Stomach (tissue), 9 donors: ENCODE data around the gene GNLY. TPM values are rescaled to one million over a fixed set of nuclear protein-coding genes. Genes with fewer than 3 reads are reported as not detected.
A peak's percentile ranks its signal among the peaks of the same experiment; 100 is the strongest.

ENCODE experiments used
- DNase-seq, 2 donors: peaks; one replicate each; pipeline versions ENCODE4 v3.0.0 to v3.0.0-alpha.2; 2013 to 2019
- H3K27ac ChIP-seq, 5 donors: fragments of 200-600 bp in 4 of 5; sonication (generic) in 4 of 5; one replicate each; pipeline ENCODE4 v1.5.1; 2013 to 2019; ENCODE audit warnings: mild to moderate bottlenecking in 1 of 5, moderate library complexity in 1 of 5
- H3K27me3 ChIP-seq, 3 donors: fragments of 200-600 bp; sonication (generic); one replicate each; pipeline ENCODE4 v1.5.1; 2017 to 2019; ENCODE audit warnings: mixed run types in 1 of 3
- H3K36me3 ChIP-seq, 4 donors: fragments of 200-600 bp; sonication (generic); 1 replicate in 3 of 4; 2 replicates in 1 of 4; pipeline ENCODE4 v1.5.1; 2016 to 2019
- H3K4me1 ChIP-seq, 4 donors: fragments of 200-600 bp; sonication (generic); one replicate each; pipeline ENCODE4 v1.5.1; 2016 to 2019
- H3K4me3 ChIP-seq, 4 donors: fragments of 200-600 bp; sonication (generic) in 3 of 4; one replicate each; pipeline ENCODE4 v1.5.1; 2016 to 2019; ENCODE audit warnings: mild to moderate bottlenecking in 1 of 4
- H3K9me3 ChIP-seq, 4 donors: fragments of 200-600 bp; sonication (generic); one replicate each; pipeline ENCODE4 v1.5.1; 2016 to 2019
- EP300 ChIP-seq: sonication (generic); formaldehyde crosslinking; IDR thresholded peaks from one replicate; pipeline ENCODE4 v1.6.1; 2017; ENCODE audit warnings: antibody characterized with exemption
- POLR2A ChIP-seq, 4 donors: fragments of 450-650 bp; IDR thresholded peaks; one replicate each; pipeline ENCODE4 v1.6.1; 2016; ENCODE audit warnings: antibody characterized with exemption in 4 of 4, control low read depth in 2 of 4, mild to moderate bottlenecking in 1 of 4, moderate library complexity in 1 of 4
- POLR2AphosphoS5 ChIP-seq, 3 donors: sonication (generic); formaldehyde crosslinking; IDR thresholded peaks; one replicate each; pipeline ENCODE4 v1.6.1; 2016; ENCODE audit warnings: antibody characterized with exemption in 3 of 3
- WGBS, 5 donors: extraction: QIAGEN DNeasy Blood & Tissue Kit in 3 of 5; methylation state at CpG; one replicate each; pipeline versions ENCODE4 v1.1.5 to v1.1.7; 2013 to 2018; 5-methylcytosine and 5-hydroxymethylcytosine counted together
- intact Hi-C: fragments of 100-400 bp; cut with DNase I; formaldehyde crosslinking; loops from one replicate; pipeline ENCODE4 v1.15.1; 2023; ENCODE audit warnings: low total_unique reads
- polyA plus RNA-seq, 3 donors: library from polyadenylated mRNA; stranded (reverse); fragments of 200-250 nt; gene quantifications; one replicate each; pipeline ENCODE4 v1.2.3, GENCODE V29; 2013
- total RNA-seq, 5 donors: library from RNA; depleted of rRNA; stranded (reverse); fragments of >200 nt; gene quantifications; one replicate each; pipeline versions ENCODE4 v1.1.0 to v1.2.3, GENCODE V29; 2014 to 2016
- TF ChIP-seq, protein P1 (sequence below), 7 experiments: fragments of 450-650 bp in 4 of 7; fragments of 200-600 bp in 3 of 7; sonication (generic) in 3 of 7; IDR thresholded peaks; one replicate each; pipeline ENCODE4 v1.5.1; 2016 to 2019; ENCODE audit warnings: antibody characterized with exemption in 7 of 7, control low read depth in 2 of 7, mild to moderate bottlenecking in 1 of 7
- donor health status: healthy with polysubstance abuse.
- donor health status: Bipolar disorder and iron deficiency.
- donor health status: healthy.

Gene GNLY
- total and polyA plus RNA-seq, 8 donors = 0.72 to 5.8 (median 1.7) TPM; not detected in 3

- no peak overlapping the region for H3K4me3 ChIP-seq
- no peaks in the 10 kb centered on the region for H3K36me3 ChIP-seq
- peak overlapping the region in 1 of 5 donors; percentile 44 for H3K27ac ChIP-seq
- TF ChIP-seq POLR2A (IDR thresholded peaks at IDR 0.05) = no peak
- no peak for TF ChIP-seq POLR2AphosphoS5 (IDR thresholded peaks at IDR 0.05)
- TF ChIP-seq, protein P1, sequence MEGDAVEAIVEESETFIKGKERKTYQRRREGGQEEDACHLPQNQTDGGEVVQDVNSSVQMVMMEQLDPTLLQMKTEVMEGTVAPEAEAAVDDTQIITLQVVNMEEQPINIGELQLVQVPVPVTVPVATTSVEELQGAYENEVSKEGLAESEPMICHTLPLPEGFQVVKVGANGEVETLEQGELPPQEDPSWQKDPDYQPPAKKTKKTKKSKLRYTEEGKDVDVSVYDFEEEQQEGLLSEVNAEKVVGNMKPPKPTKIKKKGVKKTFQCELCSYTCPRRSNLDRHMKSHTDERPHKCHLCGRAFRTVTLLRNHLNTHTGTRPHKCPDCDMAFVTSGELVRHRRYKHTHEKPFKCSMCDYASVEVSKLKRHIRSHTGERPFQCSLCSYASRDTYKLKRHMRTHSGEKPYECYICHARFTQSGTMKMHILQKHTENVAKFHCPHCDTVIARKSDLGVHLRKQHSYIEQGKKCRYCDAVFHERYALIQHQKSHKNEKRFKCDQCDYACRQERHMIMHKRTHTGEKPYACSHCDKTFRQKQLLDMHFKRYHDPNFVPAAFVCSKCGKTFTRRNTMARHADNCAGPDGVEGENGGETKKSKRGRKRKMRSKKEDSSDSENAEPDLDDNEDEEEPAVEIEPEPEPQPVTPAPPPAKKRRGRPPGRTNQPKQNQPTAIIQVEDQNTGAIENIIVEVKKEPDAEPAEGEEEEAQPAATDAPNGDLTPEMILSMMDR (IDR thresholded peaks at IDR 0.05) = no peak
- no peak for TF ChIP-seq EP300
- no peaks in the 10 kb centered on the region for H3K27me3 ChIP-seq
- 62 to 78% (median 69%) methylated on average over 5 of the region's 5 CpGs for whole genome bisulfite sequencing, 5 donors
- no peaks in the 10 kb centered on the region for H3K9me3 ChIP-seq
- intact Hi-C loops = loop anchor here (5.0 kb wide), 1 partner anchor 84 kb away; no protein-coding TSS in a partner anchor
- peaks cover 0 to 13% (median 11%) of the 10 kb centered on the region in 4 donors for H3K4me1 ChIP-seq
- DNase-seq = no peak
Measured at GRCh38 chr2:85728342-85728741, 34.2 kb downstream of the GNLY start.

DNA sequence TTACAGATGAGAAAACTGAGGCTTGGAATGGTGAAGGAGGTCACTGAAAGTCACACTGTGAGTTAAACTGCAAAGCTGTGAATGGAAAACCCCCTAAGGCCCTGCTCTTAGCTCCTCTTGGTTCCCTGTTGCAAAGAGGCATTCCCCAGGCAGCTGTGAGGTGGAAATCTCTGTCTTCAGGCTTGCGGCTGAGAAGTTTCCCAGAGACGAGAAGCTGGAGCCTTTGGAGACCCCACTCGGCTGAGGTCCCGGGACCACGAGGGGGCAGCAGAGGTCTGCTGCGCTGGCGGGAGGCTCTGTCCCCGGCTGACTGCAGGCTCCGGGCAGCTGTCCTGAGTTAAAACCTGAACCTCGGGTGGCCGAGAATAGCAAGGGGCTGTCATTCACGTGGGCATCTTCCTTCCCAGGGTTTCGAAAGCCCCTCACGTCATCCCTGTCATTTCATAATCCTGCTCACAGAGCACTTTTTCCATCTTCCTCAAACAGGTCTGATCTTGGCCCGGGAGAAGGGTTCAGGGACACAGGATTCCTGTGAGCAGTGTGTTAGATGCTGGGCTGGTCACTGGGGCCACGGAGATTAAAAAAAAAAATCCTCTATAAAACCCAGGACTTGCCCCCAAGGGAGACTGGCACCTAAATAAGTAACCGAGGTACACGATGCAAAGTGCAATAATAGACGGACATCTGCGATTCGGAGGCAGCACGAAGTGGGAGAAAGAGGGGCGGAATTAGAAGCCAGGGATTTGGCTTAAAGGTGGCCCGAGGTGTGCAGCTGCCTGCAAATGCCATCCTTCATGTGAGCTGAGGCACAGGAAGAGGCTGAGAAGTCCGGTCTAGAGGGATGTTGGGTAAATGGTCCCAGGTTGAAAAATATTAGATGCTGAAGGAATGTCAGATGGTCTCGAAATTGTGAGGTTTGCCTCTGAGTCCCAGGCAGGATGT is 35.0 kb downstream of the GNLY start:
- Histone ChIP-seq H3K27ac (peak overlapping the region in 1 of 5 donors; percentile 44), H3K27me3 (no peaks in the 10 kb centered on the region)

DNA sequence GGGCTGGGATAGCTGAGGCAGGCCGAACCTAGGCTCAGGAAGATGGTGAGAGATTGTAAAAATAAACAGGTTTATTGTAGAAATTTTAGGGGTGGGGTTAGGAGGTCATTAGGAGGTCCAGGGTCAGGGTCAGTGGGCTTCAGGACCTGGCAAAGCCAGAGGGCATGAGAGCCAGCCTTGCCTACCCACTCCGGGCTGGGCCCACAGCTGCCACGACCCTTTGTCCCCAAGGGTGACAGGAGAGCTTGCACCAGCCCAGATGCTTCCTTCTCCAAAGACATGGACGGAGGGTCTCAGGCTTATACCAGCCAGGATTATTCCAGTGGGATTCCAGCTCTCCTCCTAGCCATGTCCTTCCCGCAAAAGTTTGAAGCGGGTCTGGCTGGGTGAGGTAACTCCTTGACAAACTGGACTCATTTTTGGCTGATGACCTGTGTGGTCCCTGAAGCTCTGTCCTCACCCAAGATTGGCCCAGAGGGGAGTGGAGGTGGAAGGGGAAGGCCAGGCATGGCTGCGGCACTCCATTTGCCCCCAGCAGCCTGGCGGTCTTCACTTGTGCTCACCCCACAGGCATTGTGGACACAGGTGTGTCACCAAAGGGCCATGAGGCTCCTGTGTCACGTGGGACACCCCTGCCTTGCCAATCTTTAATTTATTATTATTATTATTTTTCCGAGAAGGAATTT is 35.8 kb downstream of the GNLY start:
- no peak for TF ChIP-seq POLR2A (IDR thresholded peaks at IDR 0.05)
- intact Hi-C loops = loop anchor here (5.0 kb wide), 1 partner anchor 82 kb away; no protein-coding TSS in a partner anchor
- DNase-seq = no peak
- 81 to 94% (median 88%) methylated on average over 10 of the region's 10 CpGs for WGBS, 5 donors
- H3K36me3 ChIP-seq = no peaks in the 10 kb centered on the region
- H3K27ac ChIP-seq = peak overlapping the region in 1 of 5 donors; percentile 44
- H3K27me3 ChIP-seq = no peaks in the 10 kb centered on the region
- peaks cover 0 to 13% (median 11%) of the 10 kb centered on the region in 4 donors for H3K4me1 ChIP-seq
- H3K4me3 ChIP-seq = no peak overlapping the region
- H3K9me3 ChIP-seq = no peaks in the 10 kb centered on the region

More for the DNA sequence above, 35.0 kb downstream of the GNLY start:
- TF ChIP-seq POLR2AphosphoS5 (IDR thresholded peaks at IDR 0.05) = peak; percentile 6 to 59 (median 16)
- no peak for TF ChIP-seq POLR2A (IDR thresholded peaks at IDR 0.05)
- TF ChIP-seq, protein P1 (IDR thresholded peaks at IDR 0.05) = peak in 5 of 7 experiments; percentile 83 to 96 (median 92)
- no peak for TF ChIP-seq EP300
- H3K36me3 ChIP-seq = no peaks in the 10 kb centered on the region
- H3K4me3 ChIP-seq = no peak overlapping the region
- peak; percentile 92 to 94 for DNase-seq
- WGBS, 5 donors = 32 to 47% (median 38%) methylated on average over 20 to 26 of the region's 26 CpGs
- peaks cover 0 to 13% (median 11%) of the 10 kb centered on the region in 4 donors for H3K4me1 ChIP-seq
- H3K9me3 ChIP-seq = no peaks in the 10 kb centered on the region
- intact Hi-C loops = loop anchor here (5.0 kb wide), 1 partner anchor 83 kb away; no protein-coding TSS in a partner anchor

- no peaks in the 10 kb centered on the region for H3K9me3 ChIP-seq
- H3K4me1 ChIP-seq = peaks cover 2 to 13% (median 11%) of the 10 kb centered on the region in 4 donors
- no peak for DNase-seq
- H3K27me3 ChIP-seq = no peaks in the 10 kb centered on the region
- no peak overlapping the region for H3K4me3 ChIP-seq
- TF ChIP-seq POLR2AphosphoS5 (IDR thresholded peaks at IDR 0.05) (no peak), EP300 (no peak)
- intact Hi-C loops = no loop called here
- no peak overlapping the region for H3K27ac ChIP-seq
- 83 to 92% (median 90%) methylated on average over 10 of the region's 10 CpGs for WGBS, 5 donors
- H3K36me3 ChIP-seq = no peaks in the 10 kb centered on the region
Measured at GRCh38 chr2:85730686-85731230, 36.6 kb downstream of the GNLY start.

GRCh38 chr2:85731606-85732005 is 37.4 kb downstream of the GNLY start:
- no peaks in the 10 kb centered on the region for H3K9me3 ChIP-seq
- 66 to 87% (median 80%) methylated on average over 3 of the region's 3 CpGs for WGBS, 5 donors
- no peak for DNase-seq
- H3K4me3 ChIP-seq = no peak overlapping the region
- no peaks in the 10 kb centered on the region for H3K27me3 ChIP-seq
- H3K27ac ChIP-seq = no peak overlapping the region
- intact Hi-C loops = no loop called here
- no peak for TF ChIP-seq POLR2AphosphoS5 (IDR thresholded peaks at IDR 0.05)
- TF ChIP-seq, protein P1 (IDR thresholded peaks at IDR 0.05) = no peak
- peaks cover 5 to 14% (median 11%) of the 10 kb centered on the region in 4 donors for H3K4me1 ChIP-seq
- H3K36me3 ChIP-seq = no peaks in the 10 kb centered on the region
